ENCODE results near the gene SNRPA1. TPM values are rescaled to one million over a fixed set of nuclear protein-coding genes. Genes with fewer than 3 reads are reported as not detected.

The SNRPA1 gene
- total and polyA plus RNA-seq, 4 experiments from 2014 or later: 76.6 to 100 (median 86.3) TPM

DNA sequence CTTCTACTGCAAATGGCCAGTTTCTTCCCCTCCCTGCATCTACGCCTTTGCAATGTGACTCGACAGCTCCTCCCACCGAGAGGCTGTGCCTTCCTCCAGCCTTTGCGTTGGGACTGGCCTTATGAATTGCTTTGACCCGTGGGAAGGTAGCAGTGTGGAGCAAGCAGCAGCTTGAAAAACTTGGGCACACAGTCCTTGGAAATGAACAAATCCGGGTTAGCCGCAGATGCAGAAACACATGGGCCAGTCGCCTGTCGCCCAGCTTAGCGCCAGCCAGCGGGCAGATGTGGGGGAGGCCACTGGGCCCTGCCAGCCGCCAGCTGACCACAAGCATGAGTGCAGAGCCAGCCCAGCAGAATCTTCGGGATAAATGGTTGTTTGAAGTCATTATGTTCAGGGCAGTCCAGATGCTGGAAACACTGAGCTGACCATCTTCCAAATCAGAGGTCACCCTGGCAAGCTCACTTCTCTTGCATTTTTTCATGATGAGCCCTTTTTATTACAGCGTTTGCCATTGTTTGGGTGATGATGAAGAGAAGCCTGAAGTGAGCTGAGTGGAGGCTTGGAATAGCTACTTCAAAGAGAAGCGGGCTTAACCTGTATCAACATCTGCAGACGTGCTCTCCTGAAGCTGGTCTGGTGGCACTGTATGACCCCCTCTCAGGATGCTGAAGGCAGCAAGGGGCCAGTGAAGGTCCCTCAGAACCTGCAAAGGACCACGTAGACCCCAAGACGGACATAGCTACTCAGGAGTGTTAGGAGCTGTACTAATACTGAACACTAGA lies 27.5 kb downstream of the SNRPA1 start:
- POLR2A ChIA-PET (ENCODE audit: partially characterized antibody): interaction anchor here (1.0 to 1.9 kb wide), 4 partner anchors 11 to 27 kb away, joined by 4 to 10 read pairs (median 4); partner anchors contain the start of genes CHSY1 and SNRPA1
- peak overlapping the region in 2 of 7 donors; percentile 32 to 72 for H3K27ac Mint-ChIP-seq

GRCh38 chr15:101266787-101267186 lies 28.3 kb downstream of the SNRPA1 start:
- Mint-ChIP-seq H3K27ac (peak overlapping the region in 2 of 7 donors; percentile 32 to 72), H3K9me3 (no peaks in the 10 kb centered on the region), H3K4me3 (no peak overlapping the region), H3K4me1 (no peaks in the 10 kb centered on the region), H3K27me3 (peaks cover 0 to 3% of the 10 kb centered on the region in 2 donors), H3K36me3 (peaks cover 19 to 31% of the 10 kb centered on the region in 2 donors)
- ChIA-PET CTCF (ENCODE audit: partially characterized antibody) (interaction anchor here (1.3 to 2.0 kb wide), 4 partner anchors 8 to 374 kb away, joined by 4 to 12 read pairs (median 6); no protein-coding TSS in a partner anchor), POLR2A (ENCODE audit: partially characterized antibody) (interaction anchor here (1.6 to 1.9 kb wide), 2 partner anchors 12 to 28 kb away, joined by 4 to 10 read pairs; partner anchors contain the start of gene SNRPA1)
- no peaks in the 10 kb centered on the region for H3K9me3 ChIP-seq (ENCODE audit: control insufficient read depth in 1 of 2, low read length in 2 of 2)
- DNase-seq: no peak
- H3K27ac ChIP-seq (ENCODE audit: low read depth, low read length): no peak overlapping the region
- no peaks in the 10 kb centered on the region for H3K4me1 ChIP-seq (ENCODE audit: insufficient read depth, low read length)
- intact Hi-C loops (cut with micrococcal nuclease): no loop called here
- no peaks in the 10 kb centered on the region for H3K27me3 ChIP-seq (ENCODE audit: insufficient read depth, low read length)
- peaks cover 15% of the 10 kb centered on the region for H3K36me3 ChIP-seq (ENCODE audit: insufficient read depth, low read length)
- H3K4me3 ChIP-seq (ENCODE audit: low read length in 2 of 2): no peak overlapping the region

More for the DNA sequence above, 27.5 kb downstream of the SNRPA1 start:
- Mint-ChIP-seq H3K4me1 (no peaks in the 10 kb centered on the region), H3K36me3 (peaks cover 24 to 38% of the 10 kb centered on the region in 2 donors), H3K27me3 (no peaks in the 10 kb centered on the region), H3K9me3 (no peaks in the 10 kb centered on the region), H3K4me3 (no peak overlapping the region)
- CTCF ChIA-PET (ENCODE audit: partially characterized antibody): interaction anchor here (0.5 to 2.0 kb wide), 7 partner anchors 9 to 374 kb away, joined by 3 to 12 read pairs (median 4); no protein-coding TSS in a partner anchor
- no peak overlapping the region for H3K4me3 ChIP-seq (ENCODE audit: low read length in 2 of 2)
- DNase-seq: no peak
- no peaks in the 10 kb centered on the region for H3K9me3 ChIP-seq (ENCODE audit: control insufficient read depth in 1 of 2, low read length in 2 of 2)
- intact Hi-C loops (cut with micrococcal nuclease): no loop called here
- H3K4me1 ChIP-seq (ENCODE audit: insufficient read depth, low read length): no peaks in the 10 kb centered on the region
- H3K27ac ChIP-seq (ENCODE audit: low read depth, low read length): no peak overlapping the region
- peaks cover 22% of the 10 kb centered on the region for H3K36me3 ChIP-seq (ENCODE audit: insufficient read depth, low read length)
- no peaks in the 10 kb centered on the region for H3K27me3 ChIP-seq (ENCODE audit: insufficient read depth, low read length)

DNA sequence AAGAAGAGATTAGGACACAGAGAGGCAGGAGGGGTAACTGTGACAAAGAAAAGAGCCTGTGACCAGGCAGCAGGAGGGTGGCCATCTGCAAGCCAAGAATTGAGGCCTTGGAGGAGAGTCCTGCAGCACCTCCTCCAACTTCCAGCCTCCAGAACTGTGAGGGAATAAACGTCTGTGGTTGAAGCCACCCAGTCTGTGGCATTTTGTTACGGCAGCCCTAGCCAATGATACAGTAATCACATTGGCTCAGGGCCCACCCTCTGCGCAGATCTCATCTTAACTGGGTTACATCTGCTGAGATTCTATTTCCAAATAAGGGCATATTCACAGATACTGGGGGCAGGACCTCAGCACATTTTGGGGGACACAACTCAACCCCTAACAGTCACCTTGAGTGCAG lies 29.0 kb downstream of the SNRPA1 start:
- no peak for DNase-seq
- ChIA-PET POLR2A (ENCODE audit: partially characterized antibody) (no interaction called here), CTCF (ENCODE audit: partially characterized antibody) (interaction anchor here (2.0 kb wide), 2 partner anchors 7 to 375 kb away, joined by 5 to 8 read pairs; no protein-coding TSS in a partner anchor)
- intact Hi-C loops (cut with micrococcal nuclease): no loop called here
- Mint-ChIP-seq H3K27ac (no peak overlapping the region), H3K9me3 (no peaks in the 10 kb centered on the region), H3K36me3 (peaks cover 11 to 24% of the 10 kb centered on the region in 2 donors), H3K4me1 (no peaks in the 10 kb centered on the region), H3K4me3 (no peak overlapping the region), H3K27me3 (peaks cover 0 to 3% of the 10 kb centered on the region in 2 donors)
- Histone ChIP-seq H3K27ac (ENCODE audit: low read depth, low read length) (no peak overlapping the region), H3K9me3 (ENCODE audit: control insufficient read depth in 1 of 2, low read length in 2 of 2) (no peaks in the 10 kb centered on the region), H3K27me3 (ENCODE audit: insufficient read depth, low read length) (no peaks in the 10 kb centered on the region), H3K36me3 (ENCODE audit: insufficient read depth, low read length) (peaks cover 7% of the 10 kb centered on the region), H3K4me3 (ENCODE audit: low read length in 2 of 2) (no peak overlapping the region), H3K4me1 (ENCODE audit: insufficient read depth, low read length) (no peaks in the 10 kb centered on the region)

GRCh38 chr15:101264911-101265641 lies 30.0 kb downstream of the SNRPA1 start:
- H3K27ac Mint-ChIP-seq: no peak overlapping the region
- no peak for DNase-seq
- peaks cover 0 to 3% of the 10 kb centered on the region in 2 donors for H3K27me3 Mint-ChIP-seq
- H3K4me1 Mint-ChIP-seq: no peaks in the 10 kb centered on the region
- intact Hi-C loops (cut with micrococcal nuclease): no loop called here
- H3K4me3 ChIP-seq (ENCODE audit: low read length in 2 of 2): no peak overlapping the region
- H3K27ac ChIP-seq (ENCODE audit: low read depth, low read length): no peak overlapping the region
- no peaks in the 10 kb centered on the region for H3K36me3 ChIP-seq (ENCODE audit: insufficient read depth, low read length)
- no peaks in the 10 kb centered on the region for H3K9me3 ChIP-seq (ENCODE audit: control insufficient read depth in 1 of 2, low read length in 2 of 2)
- H3K4me3 Mint-ChIP-seq: no peak overlapping the region
- H3K4me1 ChIP-seq (ENCODE audit: insufficient read depth, low read length): no peaks in the 10 kb centered on the region
- ChIA-PET POLR2A (ENCODE audit: partially characterized antibody) (no interaction called here), CTCF (ENCODE audit: partially characterized antibody) (no interaction called here)
- no peaks in the 10 kb centered on the region for H3K27me3 ChIP-seq (ENCODE audit: insufficient read depth, low read length)
- H3K9me3 Mint-ChIP-seq: no peaks in the 10 kb centered on the region
- H3K36me3 Mint-ChIP-seq: peaks cover 6 to 16% of the 10 kb centered on the region in 2 donors

GRCh38 chr15:101264011-101264410 lies 31.0 kb downstream of the SNRPA1 start:
- Mint-ChIP-seq H3K27me3 (peaks cover 0 to 6% of the 10 kb centered on the region in 2 donors), H3K4me3 (no peak overlapping the region), H3K27ac (no peak overlapping the region), H3K4me1 (no peaks in the 10 kb centered on the region), H3K9me3 (no peaks in the 10 kb centered on the region), H3K36me3 (peaks cover 0 to 5% of the 10 kb centered on the region in 2 donors)
- DNase-seq: no peak
- Histone ChIP-seq H3K9me3 (ENCODE audit: control insufficient read depth in 1 of 2, low read length in 2 of 2) (no peaks in the 10 kb centered on the region), H3K4me3 (ENCODE audit: low read length in 2 of 2) (no peak overlapping the region), H3K27ac (ENCODE audit: low read depth, low read length) (no peak overlapping the region), H3K4me1 (ENCODE audit: insufficient read depth, low read length) (no peaks in the 10 kb centered on the region), H3K36me3 (ENCODE audit: insufficient read depth, low read length) (no peaks in the 10 kb centered on the region), H3K27me3 (ENCODE audit: insufficient read depth, low read length) (no peaks in the 10 kb centered on the region)
- intact Hi-C loops (cut with micrococcal nuclease): no loop called here
- CTCF ChIA-PET (ENCODE audit: partially characterized antibody): no interaction called here
- POLR2A ChIA-PET (ENCODE audit: partially characterized antibody): no interaction called here

- POLR2A ChIA-PET (ENCODE audit: partially characterized antibody): interaction anchor here (0.6 kb wide), 1 partner anchor 11 kb away, joined by 3 read pairs; the partner anchor contains the start of gene CHSY1
- no peaks in the 10 kb centered on the region for H3K9me3 Mint-ChIP-seq
- no peaks in the 10 kb centered on the region for H3K27me3 ChIP-seq (ENCODE audit: insufficient read depth, low read length)
Observed at GRCh38 chr15:101262551-101262950, 32.5 kb downstream of the SNRPA1 start.

More at GRCh38 chr15:101262551-101262950, 32.5 kb downstream of the SNRPA1 start:
- no peak overlapping the region for H3K4me3 Mint-ChIP-seq
- no peak for DNase-seq
- Histone ChIP-seq H3K36me3 (ENCODE audit: insufficient read depth, low read length) (no peaks in the 10 kb centered on the region), H3K4me3 (ENCODE audit: low read length in 2 of 2) (no peak overlapping the region), H3K27ac (ENCODE audit: low read depth, low read length) (no peak overlapping the region), H3K4me1 (ENCODE audit: insufficient read depth, low read length) (no peaks in the 10 kb centered on the region), H3K9me3 (ENCODE audit: control insufficient read depth in 1 of 2, low read length in 2 of 2) (no peaks in the 10 kb centered on the region)
- peaks cover 0 to 3% (median 0%) of the 10 kb centered on the region in 4 donors for H3K4me1 Mint-ChIP-seq
- peaks cover 0 to 6% of the 10 kb centered on the region in 2 donors for H3K27me3 Mint-ChIP-seq
- intact Hi-C loops (cut with micrococcal nuclease): no loop called here
- CTCF ChIA-PET (ENCODE audit: partially characterized antibody): interaction anchor here (1.0 to 3.9 kb wide), 5 partner anchors 169 to 254 kb away, joined by 3 to 12 read pairs (median 4); no protein-coding TSS in a partner anchor
- no peaks in the 10 kb centered on the region for H3K36me3 Mint-ChIP-seq
- H3K27ac Mint-ChIP-seq: no peak overlapping the region

Measured in CD4-positive, alpha-beta memory T cell (primary cell).